BE2C (cell line): ENCODE data around the gene UBXN10. TPM values are rescaled to one million over a fixed set of nuclear protein-coding genes. Genes with fewer than 3 reads are reported as not detected.

Experiments used
- DNase-seq: peaks from one replicate; pipeline ENCODE4 v3.0.0-alpha.2; 2020
- H3K27me3 ChIP-seq: fragments of 250-450 bp; sonication (Bioruptor Pico); 2 replicates; pipeline ENCODE4 v1.5.1; 2020; ENCODE audit warnings: mild to moderate bottlenecking
- H3K36me3 ChIP-seq: fragments of 250-450 bp; sonication (Bioruptor Pico); 2 replicates; pipeline ENCODE4 v1.5.1; 2020; ENCODE audit warnings: mild to moderate bottlenecking
- H3K4me1 ChIP-seq: fragments of 250-450 bp; sonication (Bioruptor Pico); 2 replicates; pipeline ENCODE4 v1.5.1; 2020
- H3K4me3 ChIP-seq: 2 replicates; pipeline ENCODE4 v1.5.1; 2011; ENCODE audit warnings: low read depth, low read length
- H3K9me3 ChIP-seq: fragments of 250-450 bp; sonication (Bioruptor Pico); 2 replicates; pipeline ENCODE4 v1.5.1; 2020
- CTCF ChIP-seq: IDR thresholded peaks from 2 replicates; pipeline ENCODE4 v1.5.1; 2012; ENCODE audit warnings: mild to moderate bottlenecking, low read depth, low read length
- polyA plus RNA-seq: library from polyadenylated mRNA; unstranded; fragments of >200 nt; gene quantifications from one replicate; pipeline ENCODE4 v1.2.1, GENCODE V29; 2012; ENCODE audit warnings: low read depth, missing spikeins; ENCODE audit not compliant: insufficient read length, insufficient read depth

UBXN10 gene
- polyA plus RNA-seq, result 1.2 TPM

GRCh38 chr1:20185834-20186782, at the start of gene UBXN10, which contains the start of gene PLA2G2C:
Gene UBXN10 (plus strand): TSS chr1:20186096. CDS start chr1:20190562, 4,466 bp downstream.
Gene PLA2G2C (minus strand): TSS chr1:20186518. CDS start chr1:20177363, 9,155 bp downstream.
- Histone ChIP-seq H3K4me3 (peak within 1 kb of the TSS; percentile 65), H3K9me3 (no peaks in the 10 kb centered on the region), H3K27me3 (no peaks in the 10 kb centered on the region), H3K36me3 (no peaks in the 10 kb centered on the region), H3K4me1 (peaks cover 5% of the 10 kb centered on the region)
- DNase-seq, result peak; percentile 39
- no peak for TF ChIP-seq CTCF

- Histone ChIP-seq H3K4me1 (no peaks in the 10 kb centered on the region), H3K36me3 (no peaks in the 10 kb centered on the region), H3K4me3 (no peak overlapping the region), H3K27me3 (no peaks in the 10 kb centered on the region), H3K9me3 (no peaks in the 10 kb centered on the region)
- DNase-seq, result no peak
- TF ChIP-seq CTCF, result no peak
These were observed 49.6 kb upstream of the UBXN10 start for GRCh38 chr1:20136249-20136648.

- Histone ChIP-seq H3K4me1 (no peaks in the 10 kb centered on the region), H3K9me3 (no peaks in the 10 kb centered on the region), H3K27me3 (no peaks in the 10 kb centered on the region), H3K36me3 (no peaks in the 10 kb centered on the region), H3K4me3 (no peak overlapping the region)
- TF ChIP-seq CTCF, result no peak
- no peak for DNase-seq
These were observed 48.8 kb upstream of the UBXN10 start for GRCh38 chr1:20137055-20137454.

- no peak for DNase-seq
- no peaks in the 10 kb centered on the region for H3K36me3 ChIP-seq
- H3K4me1 ChIP-seq, result no peaks in the 10 kb centered on the region
- H3K9me3 ChIP-seq, result no peaks in the 10 kb centered on the region
- no peak overlapping the region for H3K4me3 ChIP-seq
- no peaks in the 10 kb centered on the region for H3K27me3 ChIP-seq
- no peak for TF ChIP-seq CTCF
These were observed 48.3 kb upstream of the UBXN10 start for GRCh38 chr1:20137604-20138003.

GRCh38 chr1:20138346-20138745, 47.5 kb upstream of the UBXN10 start:
- no peaks in the 10 kb centered on the region for H3K4me1 ChIP-seq
- TF ChIP-seq CTCF, result no peak
- no peak overlapping the region for H3K4me3 ChIP-seq

More at GRCh38 chr1:20138346-20138745, 47.5 kb upstream of the UBXN10 start:
- no peaks in the 10 kb centered on the region for H3K27me3 ChIP-seq
- no peaks in the 10 kb centered on the region for H3K36me3 ChIP-seq
- no peaks in the 10 kb centered on the region for H3K9me3 ChIP-seq
- DNase-seq, result no peak
